GM23338 (cell line): ENCODE results near the gene EBLN1.

Experiments used
- CREB1 ChIP-seq: fragments of 250-450 bp; sonication (Bioruptor Pico); IDR thresholded peaks from 2 replicates; pipeline ENCODE4 v1.5.0; 2020; ENCODE audit warnings: low read depth, mild to moderate bottlenecking, moderate library complexity
- EZH2 ChIP-seq: fragments of 200-600 bp; sonication (generic); IDR thresholded peaks from one replicate; pipeline ENCODE4 v1.8.0; 2017; ENCODE audit warnings: antibody characterized with exemption, mild to moderate bottlenecking, low read depth; ENCODE audit not compliant: unreplicated experiment
- EZH2phosphoT487 ChIP-seq: fragments of 200-600 bp; sonication (generic); IDR thresholded peaks from one replicate; pipeline ENCODE4 v1.8.1; 2018; ENCODE audit warnings: antibody characterized with exemption; ENCODE audit not compliant: unreplicated experiment
- JUNB ChIP-seq: IDR thresholded peaks from one replicate; pipeline ENCODE4 v1.6.1; 2016; ENCODE audit warnings: antibody characterized with exemption; ENCODE audit not compliant: unreplicated experiment
- NANOG ChIP-seq: IDR thresholded peaks from 2 replicates; pipeline ENCODE4 v1.6.1; 2016; ENCODE audit warnings: antibody characterized with exemption, borderline replicate concordance
- POLR2AphosphoS5 ChIP-seq: IDR thresholded peaks from 2 replicates; pipeline ENCODE4 v1.6.1; 2016; ENCODE audit warnings: antibody characterized with exemption, low read depth
- REST ChIP-seq: IDR thresholded peaks from one replicate; pipeline ENCODE4 v1.6.1; 2018; ENCODE audit warnings: antibody characterized with exemption; ENCODE audit not compliant: unreplicated experiment
- TF ChIP-seq, protein P1 (sequence below), 2 experiments: fragments of 200-600 bp in 1 of 2; sonication (generic) in 1 of 2; conservative IDR thresholded peaks; 2 replicates each; pipeline versions ENCODE4 v1.5.1 to v1.6.1; 2016 to 2017; ENCODE audit warnings: antibody characterized with exemption in 2 of 2, low read depth in 2 of 2, mild to moderate bottlenecking in 2 of 2, moderate library complexity in 1 of 2
- TF ChIP-seq, protein P2 (sequence below): fragments of 250-450 bp; sonication (Bioruptor Pico); IDR thresholded peaks from 2 replicates; pipeline ENCODE4 v1.5.0; 2020; ENCODE audit warnings: mild to moderate bottlenecking, moderate library complexity

- TF ChIP-seq EZH2phosphoT487, result no peak
- TF ChIP-seq, protein P1, sequence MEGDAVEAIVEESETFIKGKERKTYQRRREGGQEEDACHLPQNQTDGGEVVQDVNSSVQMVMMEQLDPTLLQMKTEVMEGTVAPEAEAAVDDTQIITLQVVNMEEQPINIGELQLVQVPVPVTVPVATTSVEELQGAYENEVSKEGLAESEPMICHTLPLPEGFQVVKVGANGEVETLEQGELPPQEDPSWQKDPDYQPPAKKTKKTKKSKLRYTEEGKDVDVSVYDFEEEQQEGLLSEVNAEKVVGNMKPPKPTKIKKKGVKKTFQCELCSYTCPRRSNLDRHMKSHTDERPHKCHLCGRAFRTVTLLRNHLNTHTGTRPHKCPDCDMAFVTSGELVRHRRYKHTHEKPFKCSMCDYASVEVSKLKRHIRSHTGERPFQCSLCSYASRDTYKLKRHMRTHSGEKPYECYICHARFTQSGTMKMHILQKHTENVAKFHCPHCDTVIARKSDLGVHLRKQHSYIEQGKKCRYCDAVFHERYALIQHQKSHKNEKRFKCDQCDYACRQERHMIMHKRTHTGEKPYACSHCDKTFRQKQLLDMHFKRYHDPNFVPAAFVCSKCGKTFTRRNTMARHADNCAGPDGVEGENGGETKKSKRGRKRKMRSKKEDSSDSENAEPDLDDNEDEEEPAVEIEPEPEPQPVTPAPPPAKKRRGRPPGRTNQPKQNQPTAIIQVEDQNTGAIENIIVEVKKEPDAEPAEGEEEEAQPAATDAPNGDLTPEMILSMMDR (conservative IDR thresholded peaks at IDR 0.05; ENCODE audit: low read depth in 2 of 2), result no peak
- no peak for TF ChIP-seq EZH2
- no peak for TF ChIP-seq POLR2AphosphoS5
- TF ChIP-seq NANOG, result no peak
- no peak for TF ChIP-seq REST
- TF ChIP-seq JUNB, result no peak
- TF ChIP-seq, protein P2, sequence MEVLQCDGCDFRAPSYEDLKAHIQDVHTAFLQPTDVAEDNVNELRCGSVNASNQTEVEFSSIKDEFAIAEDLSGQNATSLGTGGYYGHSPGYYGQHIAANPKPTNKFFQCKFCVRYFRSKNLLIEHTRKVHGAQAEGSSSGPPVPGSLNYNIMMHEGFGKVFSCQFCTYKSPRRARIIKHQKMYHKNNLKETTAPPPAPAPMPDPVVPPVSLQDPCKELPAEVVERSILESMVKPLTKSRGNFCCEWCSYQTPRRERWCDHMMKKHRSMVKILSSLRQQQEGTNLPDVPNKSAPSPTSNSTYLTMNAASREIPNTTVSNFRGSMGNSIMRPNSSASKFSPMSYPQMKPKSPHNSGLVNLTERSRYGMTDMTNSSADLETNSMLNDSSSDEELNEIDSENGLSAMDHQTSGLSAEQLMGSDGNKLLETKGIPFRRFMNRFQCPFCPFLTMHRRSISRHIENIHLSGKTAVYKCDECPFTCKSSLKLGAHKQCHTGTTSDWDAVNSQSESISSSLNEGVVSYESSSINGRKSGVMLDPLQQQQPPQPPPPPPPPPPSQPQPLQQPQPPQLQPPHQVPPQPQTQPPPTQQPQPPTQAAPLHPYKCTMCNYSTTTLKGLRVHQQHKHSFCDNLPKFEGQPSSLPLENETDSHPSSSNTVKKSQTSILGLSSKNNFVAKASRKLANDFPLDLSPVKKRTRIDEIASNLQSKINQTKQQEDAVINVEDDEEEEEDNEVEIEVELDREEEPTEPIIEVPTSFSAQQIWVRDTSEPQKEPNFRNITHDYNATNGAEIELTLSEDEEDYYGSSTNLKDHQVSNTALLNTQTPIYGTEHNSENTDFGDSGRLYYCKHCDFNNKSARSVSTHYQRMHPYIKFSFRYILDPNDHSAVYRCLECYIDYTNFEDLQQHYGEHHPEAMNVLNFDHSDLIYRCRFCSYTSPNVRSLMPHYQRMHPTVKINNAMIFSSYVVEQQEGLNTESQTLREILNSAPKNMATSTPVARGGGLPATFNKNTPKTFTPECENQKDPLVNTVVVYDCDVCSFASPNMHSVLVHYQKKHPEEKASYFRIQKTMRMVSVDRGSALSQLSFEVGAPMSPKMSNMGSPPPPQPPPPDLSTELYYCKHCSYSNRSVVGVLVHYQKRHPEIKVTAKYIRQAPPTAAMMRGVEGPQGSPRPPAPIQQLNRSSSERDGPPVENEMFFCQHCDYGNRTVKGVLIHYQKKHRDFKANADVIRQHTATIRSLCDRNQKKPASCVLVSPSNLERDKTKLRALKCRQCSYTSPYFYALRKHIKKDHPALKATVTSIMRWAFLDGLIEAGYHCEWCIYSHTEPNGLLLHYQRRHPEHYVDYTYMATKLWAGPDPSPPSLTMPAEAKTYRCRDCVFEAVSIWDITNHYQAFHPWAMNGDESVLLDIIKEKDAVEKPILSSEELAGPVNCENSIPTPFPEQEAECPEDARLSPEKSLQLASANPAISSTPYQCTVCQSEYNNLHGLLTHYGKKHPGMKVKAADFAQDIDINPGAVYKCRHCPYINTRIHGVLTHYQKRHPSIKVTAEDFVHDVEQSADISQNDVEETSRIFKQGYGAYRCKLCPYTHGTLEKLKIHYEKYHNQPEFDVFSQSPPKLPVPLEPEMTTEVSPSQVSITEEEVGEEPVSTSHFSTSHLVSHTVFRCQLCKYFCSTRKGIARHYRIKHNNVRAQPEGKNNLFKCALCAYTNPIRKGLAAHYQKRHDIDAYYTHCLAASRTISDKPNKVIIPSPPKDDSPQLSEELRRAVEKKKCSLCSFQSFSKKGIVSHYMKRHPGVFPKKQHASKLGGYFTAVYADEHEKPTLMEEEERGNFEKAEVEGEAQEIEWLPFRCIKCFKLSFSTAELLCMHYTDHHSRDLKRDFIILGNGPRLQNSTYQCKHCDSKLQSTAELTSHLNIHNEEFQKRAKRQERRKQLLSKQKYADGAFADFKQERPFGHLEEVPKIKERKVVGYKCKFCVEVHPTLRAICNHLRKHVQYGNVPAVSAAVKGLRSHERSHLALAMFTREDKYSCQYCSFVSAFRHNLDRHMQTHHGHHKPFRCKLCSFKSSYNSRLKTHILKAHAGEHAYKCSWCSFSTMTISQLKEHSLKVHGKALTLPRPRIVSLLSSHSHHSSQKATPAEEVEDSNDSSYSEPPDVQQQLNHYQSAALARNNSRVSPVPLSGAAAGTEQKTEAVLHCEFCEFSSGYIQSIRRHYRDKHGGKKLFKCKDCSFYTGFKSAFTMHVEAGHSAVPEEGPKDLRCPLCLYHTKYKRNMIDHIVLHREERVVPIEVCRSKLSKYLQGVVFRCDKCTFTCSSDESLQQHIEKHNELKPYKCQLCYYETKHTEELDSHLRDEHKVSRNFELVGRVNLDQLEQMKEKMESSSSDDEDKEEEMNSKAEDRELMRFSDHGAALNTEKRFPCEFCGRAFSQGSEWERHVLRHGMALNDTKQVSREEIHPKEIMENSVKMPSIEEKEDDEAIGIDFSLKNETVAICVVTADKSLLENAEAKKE (CRISPR knock-in tag), result no peak
- no peak for TF ChIP-seq CREB1 (CRISPR knock-in tag)
Observed at GRCh38 chr10:22185586-22185985, 32.2 kb downstream of the EBLN1 start.
